NCI-H510A (cell line): ENCODE measurements around the gene C13orf46.

Experiments
- DNase-seq: peaks from one replicate; lab custom pipeline; 2025; lab: John Stamatoyannopoulos, UW

Gene C13orf46

GRCh38 chr13:113905942-113906341, 67.9 kb downstream of the C13orf46 start:
- DNase-seq = no peak

- no peak for DNase-seq
Observed at GRCh38 chr13:113905018-113905417, 68.9 kb downstream of the C13orf46 start.

DNA sequence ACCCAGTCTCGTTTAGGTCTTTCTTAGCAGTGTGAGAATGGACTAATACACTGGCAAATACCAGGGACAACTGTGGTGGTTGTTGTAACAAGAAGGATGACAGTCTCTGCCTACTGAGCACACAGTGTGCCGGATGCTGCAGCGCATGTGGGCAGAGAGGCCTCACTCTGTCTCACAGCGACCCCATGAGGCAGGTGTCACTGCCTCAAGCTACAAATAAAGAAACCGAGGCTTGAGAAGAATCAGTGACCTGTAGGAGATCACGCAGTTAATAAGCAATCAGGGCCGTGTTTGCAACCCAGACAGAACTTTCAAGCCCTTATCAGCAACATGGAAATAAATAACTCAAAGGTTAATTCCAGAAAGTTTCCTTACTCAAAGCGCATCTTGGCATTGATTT, 69.5 kb downstream of the C13orf46 start:
- DNase-seq = no peak

GRCh38 chr13:113903912-113904311, 70.0 kb downstream of the C13orf46 start:
- DNase-seq = no peak
